GM19328 (cell line): ENCODE results near the gene RASGEF1C.

ENCODE experiments used
- ATAC-seq: cut with Tn5 transposase; IDR thresholded peaks from one replicate; pipeline ENCODE4 v1.9.1; 2021; ENCODE audit warnings: mild to moderate bottlenecking, moderate library complexity; ENCODE audit not compliant: unreplicated experiment

RASGEF1C gene

DNA sequence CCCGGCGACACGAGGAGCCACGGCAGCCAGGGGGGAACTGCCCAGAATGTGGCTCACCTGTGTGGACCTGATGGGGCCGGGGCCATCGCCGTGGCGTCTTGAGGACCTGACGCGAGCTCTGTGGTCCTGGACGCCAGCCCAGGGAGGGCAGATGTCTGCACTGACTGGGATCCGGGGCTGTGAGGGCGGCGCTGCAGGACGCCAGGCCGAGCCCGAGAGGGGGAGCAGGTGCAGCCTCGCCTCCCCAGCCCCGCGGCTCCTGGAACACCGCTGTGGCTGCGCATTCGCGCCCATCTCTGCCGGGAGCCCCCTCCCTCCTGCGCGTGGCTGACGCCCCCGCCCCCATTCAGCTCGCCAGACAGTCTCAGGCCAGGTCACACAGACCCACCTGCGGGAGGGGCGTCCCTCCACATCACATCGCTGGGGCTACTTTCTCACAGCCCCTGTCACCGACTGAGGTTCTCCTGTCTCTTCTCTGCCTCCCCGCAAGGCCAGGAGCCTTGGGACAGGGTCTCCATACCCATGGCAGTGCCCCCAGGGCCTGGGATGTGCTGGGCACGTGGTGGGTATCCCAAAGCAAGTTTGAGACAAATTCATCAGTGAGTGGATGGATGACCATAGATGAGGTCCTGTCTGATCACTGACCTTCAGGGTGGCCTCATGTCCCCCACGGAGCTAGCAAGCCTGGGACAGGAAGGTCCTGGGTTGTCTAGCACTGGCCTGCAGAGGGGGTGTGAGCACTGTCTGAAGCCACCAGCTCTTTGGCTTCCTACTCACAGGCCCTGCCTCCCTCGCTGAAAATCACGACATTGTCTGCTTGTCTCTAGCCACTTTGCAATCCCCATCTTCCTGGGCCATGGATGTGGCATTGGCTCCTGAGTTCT is 47.3 kb downstream of the RASGEF1C start:
- no peak for ATAC-seq

DNA sequence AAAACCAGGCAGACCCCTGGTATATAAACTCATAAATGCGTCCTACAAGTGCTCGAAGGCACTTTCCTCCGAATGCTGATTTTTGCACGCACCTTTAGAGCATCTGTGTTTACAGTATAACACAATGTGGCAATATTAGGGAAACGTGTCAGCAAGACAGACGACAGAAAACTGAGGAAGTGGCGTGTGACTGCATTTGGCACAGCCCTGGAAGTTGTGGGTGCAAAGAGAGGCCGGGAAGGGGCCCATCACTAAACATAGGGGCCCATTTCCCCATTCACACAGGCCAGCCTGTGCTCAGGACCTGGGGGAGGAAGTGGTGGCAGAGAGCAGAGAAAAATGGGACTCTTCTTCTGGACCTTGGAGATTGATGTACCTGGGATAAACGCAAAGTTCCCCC is 48.2 kb downstream of the RASGEF1C start:
- no peak for ATAC-seq

DNA sequence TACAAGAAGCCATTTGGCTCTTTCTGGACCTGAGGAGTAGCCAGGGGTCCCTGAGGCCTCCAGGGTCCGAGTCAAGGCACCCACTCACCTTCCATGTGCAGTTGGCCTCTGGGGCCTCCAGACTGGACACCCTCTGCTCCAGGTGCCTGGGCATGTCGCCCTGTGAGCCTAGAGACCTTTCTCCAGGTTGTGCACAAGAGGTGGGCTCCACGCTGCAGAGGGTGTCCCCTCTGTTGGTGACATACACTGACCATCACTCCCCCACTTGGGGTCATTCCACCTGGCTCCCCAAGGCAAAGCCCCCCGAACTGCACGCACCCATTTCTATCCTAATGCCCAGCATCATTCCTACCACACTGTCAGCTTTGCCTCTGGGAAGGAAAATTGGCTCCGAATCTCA is 48.8 kb downstream of the RASGEF1C start:
- no peak for ATAC-seq

DNA sequence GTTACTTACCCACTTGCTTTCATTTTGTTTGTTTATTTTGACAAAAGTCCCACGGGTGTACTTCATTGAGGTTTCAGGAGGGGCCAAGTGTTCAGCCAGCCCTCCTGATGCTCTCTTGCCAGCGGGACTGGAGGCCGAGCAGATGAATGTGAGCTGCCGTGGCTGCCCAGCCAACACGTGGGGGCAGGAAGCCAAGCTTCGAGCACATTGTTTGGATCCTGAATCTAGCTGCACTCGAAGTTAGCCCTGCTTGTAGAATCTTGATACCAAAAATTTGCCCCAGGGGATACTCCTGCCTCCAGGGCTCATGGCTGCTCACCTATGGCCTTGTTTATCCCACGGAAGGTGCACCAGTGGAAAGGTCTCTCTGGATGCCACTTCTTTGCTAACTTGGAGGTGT is 49.3 kb downstream of the RASGEF1C start:
- no peak for ATAC-seq

DNA sequence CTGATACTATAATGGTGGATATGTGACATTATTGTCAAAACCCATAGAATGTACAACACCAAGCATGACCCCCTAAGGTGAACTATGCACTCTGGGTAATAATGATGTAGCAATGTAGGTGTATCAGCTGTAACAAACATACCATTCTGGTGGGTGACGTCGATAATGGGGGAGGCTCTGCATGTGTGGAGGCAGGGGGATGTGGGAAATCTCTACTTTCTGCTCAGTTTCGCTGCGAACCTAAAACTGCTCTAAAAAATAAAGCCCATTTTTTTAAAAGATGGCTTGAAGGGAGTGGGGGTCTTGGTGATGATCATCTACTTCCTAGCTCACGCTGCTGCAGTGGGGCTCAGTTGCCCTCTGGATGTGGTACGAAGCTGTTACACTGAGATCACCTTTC is 51.1 kb downstream of the RASGEF1C start:
- ATAC-seq = no peak

DNA sequence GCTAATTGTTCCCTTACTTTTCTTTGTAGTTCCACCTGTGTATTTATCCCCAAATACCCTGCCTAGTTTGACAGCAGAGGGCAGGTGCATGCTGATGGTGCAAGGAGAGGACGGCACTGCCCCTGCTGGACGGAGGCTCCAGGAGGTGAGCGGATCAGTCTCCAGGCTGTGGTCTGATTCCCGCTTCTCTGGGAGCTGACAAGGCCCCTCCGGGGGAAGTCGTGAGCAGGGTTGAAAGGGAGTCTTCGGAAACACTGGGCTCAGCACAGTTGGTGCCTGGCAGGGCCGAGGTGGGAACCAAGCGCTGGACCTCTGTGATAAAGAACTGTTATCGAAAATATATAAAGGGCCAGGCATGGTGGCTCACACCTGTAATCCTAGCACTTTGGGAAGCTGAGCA is 52.9 kb downstream of the RASGEF1C start:
- no peak for ATAC-seq

DNA sequence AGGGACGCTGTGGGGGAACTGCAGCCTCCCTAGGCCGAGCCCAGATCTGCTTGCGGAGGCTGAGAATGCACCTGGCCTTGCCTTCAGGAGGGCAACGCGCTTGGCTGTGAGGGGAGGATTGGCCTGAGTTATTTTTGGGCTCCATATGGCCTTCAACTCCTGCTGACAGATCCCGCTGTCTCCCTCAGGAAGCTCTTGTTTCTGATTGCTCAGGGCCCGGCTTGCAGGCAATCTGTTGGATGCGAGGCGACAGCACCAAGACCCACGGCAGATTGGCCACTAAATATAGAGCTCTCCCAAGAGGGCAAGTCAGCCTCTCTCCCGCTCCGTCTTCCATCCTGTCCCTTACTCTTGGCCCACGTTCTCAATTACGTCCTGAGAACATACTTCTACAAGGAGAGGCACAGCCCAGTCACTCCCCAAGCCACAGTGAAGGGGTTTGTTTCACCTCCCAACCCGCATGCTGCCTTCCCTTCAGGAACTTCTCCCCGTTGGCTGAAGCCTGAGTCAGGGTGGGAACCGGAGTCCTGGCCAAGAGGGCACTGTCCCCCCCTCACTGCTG is 53.6 kb downstream of the RASGEF1C start:
- no peak for ATAC-seq

DNA sequence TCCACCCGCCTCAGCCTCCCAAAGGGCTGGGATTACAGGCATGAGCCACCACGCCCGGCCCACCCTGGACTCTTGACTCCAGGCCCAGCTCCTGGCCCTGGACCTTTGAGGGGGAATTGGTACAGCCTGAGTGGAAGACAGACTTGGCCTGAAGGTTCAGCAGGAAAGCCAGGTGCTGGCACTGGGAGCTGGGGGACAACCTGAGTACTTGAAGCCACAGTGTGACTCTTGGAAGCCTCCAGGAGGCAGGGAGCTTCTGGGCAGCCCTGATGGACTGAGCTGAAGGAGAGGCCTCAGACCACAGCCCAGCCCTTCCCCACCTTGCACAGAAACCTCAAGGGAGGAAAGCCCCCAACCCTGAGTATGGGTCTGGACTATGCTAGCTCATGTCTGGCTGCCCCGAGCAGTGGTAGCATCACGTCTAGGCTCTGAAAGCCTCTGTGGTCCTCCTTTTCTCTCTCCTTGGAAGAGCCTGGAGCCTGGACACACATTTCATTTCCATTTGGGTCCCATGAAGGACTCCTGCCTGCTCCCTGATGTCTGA is 54.1 kb downstream of the RASGEF1C start:
- no peak for ATAC-seq

DNA sequence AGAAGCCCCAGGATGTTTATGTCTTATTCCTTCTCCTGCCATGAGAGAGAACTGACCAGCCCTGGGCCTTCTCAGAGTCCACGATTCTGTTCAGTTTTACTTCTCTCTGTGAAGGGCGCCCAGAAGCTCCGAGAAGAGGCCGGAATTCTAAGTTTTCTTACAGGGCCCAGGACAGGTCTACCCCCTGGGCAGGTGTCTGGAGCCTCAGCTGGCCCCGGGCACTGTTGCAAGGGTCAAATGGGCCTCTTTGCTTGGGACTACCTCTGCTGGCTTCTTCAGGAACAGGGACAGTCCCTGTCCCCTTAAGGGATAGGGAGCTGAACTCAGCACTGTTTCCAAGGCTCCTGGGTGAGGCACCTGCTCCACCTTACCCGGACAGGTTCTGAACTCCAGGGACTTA is 55.0 kb downstream of the RASGEF1C start:
- ATAC-seq = no peak

DNA sequence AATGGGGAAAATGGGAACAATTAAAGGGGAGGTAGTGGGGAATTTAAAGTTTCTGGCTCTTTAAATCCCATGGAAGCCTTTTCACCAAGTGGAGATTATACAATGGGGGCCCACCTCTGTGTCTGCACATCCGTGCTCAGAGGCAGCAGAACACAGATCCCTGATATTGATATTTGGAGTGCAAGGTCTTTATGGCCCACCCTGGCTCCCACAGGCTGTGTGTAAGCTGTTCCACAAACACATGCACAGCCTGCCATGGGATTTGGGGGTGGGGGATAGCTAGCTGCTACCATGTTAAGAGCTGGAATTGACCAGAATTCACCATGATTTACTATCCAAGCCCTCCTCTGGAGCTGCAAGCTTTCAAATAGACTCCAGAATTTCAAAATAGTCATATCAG is 55.9 kb downstream of the RASGEF1C start:
- ATAC-seq = no peak

DNA sequence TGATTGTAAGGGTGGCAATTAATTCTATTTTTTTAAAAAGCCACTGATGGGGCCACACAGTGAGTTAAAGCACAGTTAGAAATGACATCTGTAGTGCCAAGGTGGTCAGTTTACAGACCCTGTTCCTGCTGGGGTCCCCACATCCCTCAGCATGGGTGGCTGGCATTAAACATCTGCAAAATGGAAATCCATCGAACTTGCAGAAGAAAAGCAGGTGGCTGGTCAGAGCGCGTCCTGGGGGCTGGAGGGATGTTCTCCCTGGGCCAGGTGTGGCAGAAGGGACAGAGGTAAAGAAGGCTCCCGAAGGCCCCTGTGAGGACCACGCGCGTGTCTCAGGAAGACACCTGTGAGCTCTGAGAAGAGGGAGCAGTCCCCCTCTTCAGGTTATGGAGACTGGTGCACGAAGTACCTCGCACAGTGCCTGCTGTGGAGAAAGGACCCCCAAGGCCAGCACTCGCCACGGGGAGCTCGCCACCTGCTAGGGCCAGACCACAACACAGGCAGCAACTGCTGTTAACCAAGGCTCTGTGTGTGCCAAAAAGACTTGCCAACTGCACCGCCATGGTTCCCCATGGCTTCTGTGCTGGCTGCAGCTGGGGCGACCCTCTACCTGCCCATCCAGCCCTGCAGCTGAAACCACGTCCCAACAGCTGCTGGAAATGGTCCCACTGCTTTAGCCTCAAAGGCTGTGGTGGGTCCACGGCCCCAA is 65.2 kb downstream of the RASGEF1C start:
- ATAC-seq = no peak

DNA sequence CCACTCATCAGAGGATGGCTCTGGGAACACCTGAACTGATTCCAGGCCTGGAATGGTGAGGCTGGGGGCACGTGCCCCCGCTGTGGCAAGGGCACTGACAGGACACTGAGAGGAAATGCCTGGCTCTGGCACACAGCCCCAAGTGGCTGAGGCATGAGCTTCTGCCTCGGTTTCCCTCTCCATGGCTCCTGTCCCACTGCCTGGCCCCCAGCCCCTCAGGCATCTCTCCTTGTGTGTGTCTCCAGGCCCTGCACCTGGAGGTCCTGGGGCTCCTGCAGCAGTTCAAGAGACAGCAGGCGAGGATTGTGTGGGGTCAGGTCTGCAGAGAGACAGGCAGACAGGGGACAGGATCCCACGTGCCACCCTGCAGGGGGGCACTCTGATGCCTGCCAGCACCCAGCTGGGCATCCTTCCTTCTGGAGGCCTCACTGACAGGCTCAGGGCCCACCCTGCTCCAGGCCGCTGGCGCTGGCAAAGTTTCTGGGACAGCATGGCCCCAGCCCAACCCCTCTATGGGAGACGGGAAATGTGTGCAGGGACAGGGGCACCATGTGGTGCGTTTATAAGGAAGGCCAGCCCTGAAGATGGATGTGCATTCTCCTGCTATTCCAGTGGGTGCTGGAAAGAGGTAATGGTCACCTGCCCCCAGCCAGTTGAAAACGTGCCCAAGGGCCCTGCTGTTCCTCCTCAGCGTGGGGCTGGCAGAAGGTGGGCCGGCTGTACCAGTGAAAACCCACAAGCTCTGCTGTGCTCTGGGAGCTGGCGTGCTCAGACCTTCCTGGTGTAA is 66.0 kb downstream of the RASGEF1C start:
- no peak for ATAC-seq

DNA sequence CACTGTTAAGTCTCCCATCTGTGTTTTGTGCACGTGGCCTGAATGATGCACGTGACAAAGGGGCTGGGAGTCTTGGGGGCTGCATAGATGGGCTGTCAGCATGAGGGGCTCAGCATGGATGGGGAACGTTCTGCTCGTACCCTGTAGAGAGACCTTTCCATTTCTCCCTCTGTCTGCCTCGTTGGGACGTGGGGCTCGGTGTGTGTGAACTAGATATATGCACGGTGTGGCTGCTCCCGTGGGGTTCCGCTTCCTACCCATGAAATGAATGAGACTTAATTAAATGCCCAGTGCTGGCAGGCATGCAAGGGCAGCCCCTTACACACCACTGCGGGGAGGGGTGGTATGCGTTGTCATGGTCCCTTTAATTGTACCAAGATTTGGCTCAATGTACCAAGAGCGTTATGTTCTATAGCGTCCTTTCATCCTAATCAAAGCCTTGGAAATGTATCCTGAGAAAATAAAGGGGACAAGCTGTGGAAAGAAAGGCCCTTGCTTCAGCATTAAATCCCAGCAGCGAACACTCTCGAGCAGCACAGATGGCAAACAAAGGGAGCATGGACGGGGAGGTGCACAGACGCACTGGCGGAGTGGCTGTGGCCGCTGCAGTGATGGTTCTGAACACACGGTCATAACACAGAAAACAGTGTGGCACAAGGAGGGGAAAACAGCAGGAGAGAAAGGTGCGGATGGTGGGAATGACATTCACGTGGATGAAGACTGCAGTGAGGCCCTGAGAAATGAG is 66.8 kb downstream of the RASGEF1C start:
- no peak for ATAC-seq

DNA sequence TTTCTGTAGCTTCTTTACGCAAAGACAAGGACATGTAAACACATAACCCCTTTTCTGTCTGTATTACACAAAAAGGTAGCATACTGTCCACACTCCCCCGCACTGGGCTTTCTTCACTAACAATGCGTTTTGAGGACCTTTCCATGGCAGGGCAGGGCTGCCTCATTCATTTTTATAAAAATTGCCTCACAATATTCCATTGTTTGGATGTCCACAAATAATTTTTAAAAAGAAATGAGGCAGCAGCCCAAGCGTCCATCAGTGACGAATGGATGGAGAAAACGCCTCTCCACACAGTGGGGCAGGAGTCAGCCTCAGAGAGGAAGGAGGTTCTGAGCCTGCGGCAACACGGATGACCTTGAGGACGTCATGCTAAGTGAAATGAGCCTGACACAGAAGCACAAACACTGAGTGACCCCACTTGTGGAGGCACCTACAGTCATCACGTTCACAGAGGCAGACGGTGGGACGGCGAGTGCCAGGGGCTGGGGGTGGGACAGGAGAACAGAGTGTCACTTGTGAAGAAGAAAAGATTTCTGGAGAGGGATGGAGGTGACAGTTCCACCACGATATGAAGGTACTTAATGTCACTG is 67.8 kb downstream of the RASGEF1C start:
- ATAC-seq = no peak

DNA sequence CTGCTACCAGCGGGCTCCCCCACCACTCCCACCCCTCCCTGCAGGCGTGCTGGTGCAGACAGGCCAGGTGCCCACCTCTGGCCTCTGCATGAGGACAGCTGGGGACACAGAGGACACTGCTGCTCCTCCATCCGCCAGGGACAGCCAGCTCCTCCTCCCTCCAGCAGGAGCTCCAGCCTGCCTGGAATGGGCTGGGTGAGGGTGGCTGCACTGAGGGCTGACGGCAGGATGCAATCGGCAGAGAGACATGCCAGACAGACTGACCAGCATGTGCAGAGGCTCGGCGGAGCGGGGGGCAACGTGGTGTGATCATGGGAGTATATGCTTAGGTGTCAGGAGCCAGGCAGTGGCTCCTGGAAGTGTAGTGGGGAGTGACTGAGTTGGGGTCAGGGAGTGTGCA is 68.4 kb downstream of the RASGEF1C start:
- ATAC-seq = no peak

DNA sequence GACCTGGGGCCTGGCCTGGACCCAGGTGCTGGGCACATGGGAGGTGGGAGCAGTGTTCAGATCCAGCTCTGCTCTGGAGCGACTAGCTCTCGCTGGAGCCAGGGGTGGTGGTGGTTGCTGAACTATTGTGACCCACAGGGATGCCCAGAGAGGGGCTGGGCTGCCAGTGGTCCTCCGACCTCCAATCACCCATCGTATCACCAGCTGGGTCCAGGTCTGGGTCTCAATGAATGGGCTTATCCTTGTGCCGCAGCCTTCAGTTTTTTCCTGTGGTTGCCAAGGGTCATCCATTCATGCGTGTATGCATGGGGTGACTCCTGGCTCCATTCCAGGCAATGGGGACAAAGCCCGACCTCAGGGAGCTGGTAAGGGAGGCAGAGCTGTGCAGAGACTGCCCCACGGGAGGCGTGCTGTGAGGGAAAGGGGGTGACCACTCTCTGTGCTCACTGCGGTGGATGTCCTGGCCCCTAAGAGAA is 68.9 kb downstream of the RASGEF1C start:
- no peak for ATAC-seq

DNA sequence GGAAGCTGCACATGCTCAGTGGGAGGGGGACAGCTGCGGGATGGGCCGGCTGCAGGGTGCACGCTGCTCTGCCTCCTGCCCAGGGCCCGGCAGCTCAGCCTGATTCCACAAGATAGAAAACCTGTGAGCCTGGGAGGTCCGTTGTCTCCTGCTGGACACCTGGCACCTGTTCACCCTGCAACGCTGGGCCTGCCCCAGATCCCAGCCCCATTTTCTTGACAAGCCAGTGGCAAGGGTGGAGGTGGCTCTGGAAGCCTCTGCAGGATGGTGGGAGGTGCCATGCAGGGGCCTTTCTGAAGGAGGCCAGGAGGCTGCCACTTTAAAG is 69.3 kb downstream of the RASGEF1C start:
- no peak for ATAC-seq

DNA sequence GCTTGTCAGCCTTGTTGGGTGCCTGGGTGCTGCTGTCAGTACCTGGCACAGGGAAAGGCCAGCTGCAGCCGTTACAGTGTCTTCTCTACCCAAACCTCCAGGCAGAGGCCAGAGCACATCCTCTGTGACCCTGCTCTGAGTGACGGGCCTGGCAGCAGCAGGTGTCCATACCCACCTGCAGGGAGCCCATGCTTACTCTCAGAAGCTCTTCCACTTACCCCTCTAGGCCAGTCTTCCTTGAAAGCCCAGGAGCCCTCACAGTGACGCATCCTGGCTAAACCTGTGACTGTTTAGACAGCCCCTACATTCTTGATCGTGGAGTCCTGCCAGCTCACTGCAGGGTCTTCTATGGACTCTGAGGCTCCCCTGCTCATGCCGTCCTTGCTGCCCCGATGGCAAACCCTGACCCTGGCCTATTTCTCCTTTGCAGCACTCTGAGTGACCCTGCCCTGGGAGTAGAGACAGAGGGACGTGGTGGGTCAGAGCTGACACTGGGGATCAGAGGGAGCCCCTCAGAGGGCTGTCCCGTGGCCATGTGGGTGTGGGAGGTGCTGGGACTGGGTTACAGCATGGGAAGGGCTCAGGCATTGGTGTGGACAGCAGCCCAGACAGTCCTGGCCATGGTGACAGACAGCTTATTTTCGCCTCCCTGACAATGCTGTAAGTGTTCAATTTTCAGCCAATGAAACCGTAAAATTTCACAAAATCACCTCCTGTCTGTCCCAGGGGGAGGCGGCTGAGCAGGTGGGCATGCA is 69.9 kb downstream of the RASGEF1C start:
- no peak for ATAC-seq
